HG02840 (cell line): ENCODE measurements around the gene OSBPL1A.
"Not testable (repeated sequence)": the region's sequence is repeated elsewhere in the genome, so short reads cannot be mapped to it uniquely, and the experiment has no call there.

Source experiments
- ATAC-seq: cut with Tn5 transposase; IDR thresholded peaks from one replicate; pipeline ENCODE4 v1.9.1; 2021; ENCODE audit warnings: mild to moderate bottlenecking, moderate library complexity, moderate number of reproducible peaks; ENCODE audit not compliant: unreplicated experiment, low FRiP score

OSBPL1A gene

GRCh38 chr18:24189664-24190346, 207.8 kb downstream of the OSBPL1A start:
- no peak for ATAC-seq

DNA sequence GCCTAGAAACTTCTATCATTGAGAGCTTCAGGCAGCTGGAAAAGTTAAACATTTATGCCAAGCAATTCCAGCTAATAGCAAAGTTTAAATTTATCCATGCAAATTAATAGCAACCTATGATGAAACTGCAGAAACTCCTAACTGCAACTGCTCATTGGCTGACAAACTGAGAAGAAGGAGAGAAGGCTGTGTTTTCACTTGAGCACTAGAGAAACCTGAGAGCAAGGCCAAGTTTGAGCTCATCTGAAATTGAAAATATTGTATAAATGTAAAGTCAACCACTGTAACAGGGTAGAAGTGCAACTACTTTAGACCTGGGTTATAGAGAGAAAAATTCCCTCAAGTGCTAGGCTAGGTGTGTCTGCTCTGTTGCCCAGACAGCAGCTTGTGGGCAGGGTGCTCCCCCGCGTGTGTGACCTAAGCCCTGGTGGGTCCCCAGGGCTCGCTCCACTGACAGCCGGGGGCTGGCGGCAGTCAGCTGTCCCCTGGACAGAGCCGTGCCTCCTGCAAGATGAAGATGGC, 208.6 kb downstream of the OSBPL1A start:
- ATAC-seq: peak; percentile 53

DNA sequence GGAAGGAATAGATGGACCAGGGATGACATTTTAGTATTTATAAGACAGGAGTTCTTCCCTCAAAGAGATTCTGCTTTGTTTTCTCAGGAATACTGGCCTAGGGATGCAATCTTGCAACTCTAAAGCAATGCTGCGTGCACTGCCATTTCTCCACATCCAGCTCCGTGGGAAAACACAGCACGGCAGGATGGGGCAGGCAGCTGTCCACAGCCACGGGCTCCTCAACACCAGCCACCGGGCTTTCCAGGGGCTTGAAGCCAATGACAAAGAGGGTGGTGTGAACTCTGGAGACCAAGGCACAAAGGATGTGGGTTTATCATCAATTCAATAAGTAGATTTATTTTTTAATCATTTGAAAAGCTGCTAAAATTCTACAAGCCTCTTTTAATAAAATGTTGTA, 209.5 kb downstream of the OSBPL1A start:
- no peak for ATAC-seq

DNA sequence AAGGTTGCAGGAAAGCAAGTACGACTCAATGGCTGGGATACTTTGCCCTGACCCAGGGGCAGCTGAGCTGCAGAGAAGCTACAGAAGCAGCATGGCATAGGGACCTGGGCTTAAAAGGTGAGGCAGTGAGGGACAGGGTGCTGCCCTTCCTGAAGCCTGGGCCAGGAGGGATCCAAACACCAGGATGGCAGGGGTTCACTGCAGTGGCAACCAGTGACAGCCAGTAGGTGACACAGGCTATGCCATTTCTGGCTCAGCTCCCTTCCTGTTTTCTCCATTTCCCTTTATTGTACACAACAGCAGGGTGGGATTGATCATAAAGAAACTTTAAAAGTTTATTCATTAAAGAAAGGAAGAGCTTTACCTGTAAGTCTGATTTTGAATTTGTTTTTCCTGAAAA, 209.9 kb downstream of the OSBPL1A start:
- no peak for ATAC-seq

DNA sequence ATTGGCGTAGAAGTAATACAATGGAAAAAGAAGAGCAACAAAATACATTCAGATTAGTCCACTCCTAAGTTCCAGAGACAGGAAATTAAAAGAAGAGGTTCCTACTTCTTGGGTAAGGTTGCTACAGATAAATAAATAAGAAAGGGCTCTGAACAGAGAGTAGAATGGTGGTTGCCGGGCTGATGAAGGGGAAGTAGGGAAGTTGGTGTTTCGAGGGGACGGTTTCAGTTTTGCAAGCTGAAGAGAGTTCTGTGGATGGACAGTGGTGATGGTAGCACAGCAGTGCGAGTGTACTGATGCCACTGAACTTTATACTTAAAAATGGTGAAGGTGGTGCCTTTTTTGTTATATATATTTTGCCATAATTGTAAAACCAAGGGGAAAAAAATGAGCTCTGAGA, 210.6 kb downstream of the OSBPL1A start:
- peak; percentile 62 for ATAC-seq

DNA sequence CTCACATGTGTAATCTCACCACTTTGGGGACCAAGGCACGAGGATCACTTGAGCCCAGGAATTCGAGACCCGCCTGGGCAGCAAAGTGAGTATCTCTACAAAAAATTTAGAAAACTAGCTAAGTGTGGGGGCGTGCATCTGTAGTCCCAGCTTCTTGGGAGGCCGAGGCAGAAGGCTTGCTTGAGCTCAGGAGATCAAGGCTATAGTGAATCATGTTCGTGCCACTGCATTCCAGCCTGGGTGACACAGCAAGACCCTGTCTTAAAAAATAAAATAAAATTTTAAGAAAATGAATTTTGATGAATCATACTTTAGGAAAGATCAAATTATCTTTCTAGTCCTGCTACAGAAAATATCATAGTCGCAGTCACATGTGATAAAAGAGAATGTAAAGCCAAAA, 211.8 kb downstream of the OSBPL1A start:
- ATAC-seq: no peak

GRCh38 chr18:24181806-24182205, 215.8 kb downstream of the OSBPL1A start:
- no peak for ATAC-seq

DNA sequence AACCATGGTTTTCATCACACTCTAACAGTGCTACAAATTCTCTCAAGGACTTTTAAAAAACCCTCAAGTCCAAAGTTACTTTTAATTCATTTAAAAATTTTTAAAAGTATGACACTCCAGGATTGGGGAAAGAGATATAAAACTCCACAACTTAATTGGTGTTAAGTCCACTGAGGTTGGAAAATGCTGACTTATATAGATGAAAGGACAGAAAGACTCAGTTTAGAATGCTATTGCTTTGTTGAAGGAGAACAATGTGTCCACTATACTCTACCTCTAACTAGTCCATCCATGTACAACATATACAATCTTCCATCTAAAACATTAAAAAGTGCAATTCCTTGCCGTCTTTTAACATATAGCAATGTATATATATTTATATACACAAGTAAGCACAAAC, 217.6 kb downstream of the OSBPL1A start:
- ATAC-seq: no peak

DNA sequence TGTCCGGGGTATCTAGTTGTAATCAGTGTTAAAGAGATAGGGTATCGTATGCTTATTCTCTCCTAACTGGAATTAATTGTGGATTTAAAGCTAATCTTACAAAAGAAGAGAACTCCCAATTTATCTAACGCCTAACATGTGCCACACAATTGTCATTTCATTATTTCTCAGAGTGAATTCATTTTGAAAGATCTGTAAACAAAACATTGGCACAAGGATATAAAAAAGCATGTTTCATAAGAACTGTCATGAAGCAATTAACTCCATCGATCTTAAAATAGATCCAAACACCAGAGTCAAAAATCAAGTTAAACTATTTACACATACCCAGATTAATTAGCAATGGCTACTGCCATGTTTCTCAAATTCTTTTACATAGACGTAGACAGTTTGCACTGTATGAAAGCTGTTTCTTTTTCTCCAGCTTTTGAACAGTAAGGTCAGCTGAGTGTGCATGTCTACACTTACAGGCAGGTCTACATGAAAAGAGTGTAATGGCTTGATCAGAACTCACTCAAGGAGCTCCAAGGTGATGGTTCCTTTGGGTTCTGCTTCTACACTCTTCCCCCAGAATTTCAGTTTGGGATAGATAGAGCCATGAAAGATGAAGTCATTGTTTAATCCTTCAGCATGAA, 220.0 kb downstream of the OSBPL1A start:
- ATAC-seq: no peak

GRCh38 chr18:24176727-24177416, 220.8 kb downstream of the OSBPL1A start:
- peak; percentile 65 for ATAC-seq

DNA sequence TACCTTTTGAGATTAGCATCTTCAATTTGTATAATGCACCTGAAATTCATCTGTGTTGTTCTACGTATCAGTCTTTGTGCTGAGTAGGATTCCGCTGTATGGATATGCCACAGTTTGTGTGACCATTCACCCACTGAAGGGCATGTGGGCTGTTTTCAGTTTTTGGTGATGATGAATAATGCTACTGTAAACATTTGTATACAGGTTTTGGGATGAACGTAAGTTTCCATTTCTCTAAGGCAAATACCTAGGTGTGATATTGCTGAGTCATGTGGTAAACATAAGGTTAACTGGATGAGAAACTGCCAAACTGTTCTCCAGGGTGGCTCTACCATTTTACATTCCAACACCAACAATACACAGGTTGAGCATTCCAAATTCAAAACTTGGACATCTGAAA, 223.6 kb downstream of the OSBPL1A start:
- ATAC-seq: no peak

DNA sequence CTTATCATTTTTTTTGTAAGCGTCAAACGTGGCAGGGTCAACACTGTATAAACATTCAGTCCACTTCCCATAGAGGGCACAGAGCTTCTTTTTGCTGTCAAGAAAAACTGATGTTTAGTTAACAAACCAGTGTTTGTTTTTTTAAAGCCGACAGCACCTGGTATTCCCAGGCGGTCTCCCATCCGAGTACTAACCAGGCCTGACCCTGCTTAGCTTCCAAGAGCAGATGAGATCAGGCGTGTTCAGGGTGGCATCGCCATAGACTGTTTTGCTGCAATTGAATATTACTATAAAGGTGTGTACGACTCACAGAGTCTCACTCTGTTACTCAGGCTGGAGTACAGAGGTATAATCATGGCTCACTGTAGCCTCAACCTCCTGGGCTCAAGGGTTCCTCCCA, 227.3 kb downstream of the OSBPL1A start:
- ATAC-seq: no peak

DNA sequence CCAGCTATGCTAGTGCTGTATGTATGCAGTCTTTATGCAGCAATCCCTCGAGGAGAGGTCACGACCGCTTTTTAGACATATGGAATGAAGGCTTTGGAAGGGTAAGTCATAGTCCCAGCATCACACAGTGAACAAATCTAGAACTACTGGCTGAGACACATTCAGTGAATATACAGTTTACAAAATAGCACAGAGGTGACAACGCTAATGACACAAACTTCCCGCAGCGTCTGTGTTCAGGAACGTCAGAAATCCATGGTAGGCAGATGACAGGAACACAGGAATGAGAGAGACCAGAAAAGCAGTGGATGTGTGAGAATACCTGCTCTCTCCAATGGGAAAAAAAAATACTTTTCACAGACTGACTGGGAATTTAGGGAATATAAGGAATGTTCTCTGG, 229.1 kb downstream of the OSBPL1A start:
- ATAC-seq: no peak

DNA sequence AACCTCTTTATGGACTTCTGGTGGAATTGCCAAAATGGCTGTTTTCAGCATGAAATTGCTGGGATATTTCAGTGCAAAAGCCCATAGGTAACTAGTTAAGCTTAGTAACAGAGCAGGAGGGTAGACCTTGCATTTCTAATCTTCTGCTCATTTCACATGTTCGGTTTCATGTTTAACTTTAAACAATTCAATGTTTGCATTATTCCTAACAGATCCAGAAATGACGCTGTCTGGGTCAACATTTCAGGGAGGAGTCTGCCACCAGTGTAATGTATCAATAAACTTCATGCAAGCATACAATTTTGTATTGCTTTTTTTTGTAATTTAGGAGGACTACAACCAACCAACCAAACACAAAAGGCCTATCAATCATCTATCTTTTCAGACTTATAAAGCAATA, 236.3 kb downstream of the OSBPL1A start:
- ATAC-seq: no peak

DNA sequence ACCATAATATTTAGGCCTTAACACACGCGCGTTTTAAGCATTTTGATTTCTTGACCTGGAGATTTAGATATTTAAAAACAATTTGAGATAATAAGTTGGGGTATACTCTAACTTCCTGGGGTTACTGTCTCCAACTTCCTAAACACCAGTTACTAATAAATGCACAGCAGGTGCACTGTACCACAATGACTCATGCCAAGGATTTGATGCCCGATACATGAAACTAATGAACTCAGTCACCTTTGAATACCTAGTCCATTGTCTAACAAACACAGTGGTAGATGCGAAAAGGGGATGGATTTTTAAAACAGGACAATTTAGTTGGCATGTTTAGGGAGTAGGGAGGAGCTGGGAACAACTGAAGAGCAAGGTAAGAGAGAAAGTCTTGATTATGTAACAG, 237.5 kb downstream of the OSBPL1A start:
- ATAC-seq: no peak

DNA sequence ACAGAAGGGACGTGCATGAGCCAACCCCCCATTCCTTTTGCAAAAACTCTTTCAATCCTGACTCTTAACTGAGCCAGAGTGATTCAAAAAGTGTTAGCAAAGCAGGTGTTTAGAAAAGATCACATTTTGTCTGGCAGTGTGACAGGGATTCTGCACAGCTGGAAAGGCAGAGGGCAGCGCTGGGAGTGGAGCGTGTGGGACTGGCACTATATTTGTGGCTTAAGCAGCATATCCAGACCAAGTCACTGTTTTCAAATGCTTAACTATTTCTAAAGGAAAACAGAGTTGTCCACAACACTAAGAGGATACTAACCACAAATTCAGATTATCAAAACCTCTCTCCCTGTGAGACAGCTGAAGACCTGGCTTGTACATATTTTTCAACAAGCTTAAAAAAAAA, 239.8 kb downstream of the OSBPL1A start:
- no peak for ATAC-seq

GRCh38 chr18:24153397-24153796, 244.2 kb downstream of the OSBPL1A start:
- ATAC-seq: no peak

GRCh38 chr18:24149591-24149990, 248.0 kb downstream of the OSBPL1A start:
- not testable (repeated sequence) for ATAC-seq

- no peak for ATAC-seq
Measured at GRCh38 chr18:24142376-24142775, 255.2 kb downstream of the OSBPL1A start.

GRCh38 chr18:24140697-24141096, 256.9 kb downstream of the OSBPL1A start:
- ATAC-seq: no peak

DNA sequence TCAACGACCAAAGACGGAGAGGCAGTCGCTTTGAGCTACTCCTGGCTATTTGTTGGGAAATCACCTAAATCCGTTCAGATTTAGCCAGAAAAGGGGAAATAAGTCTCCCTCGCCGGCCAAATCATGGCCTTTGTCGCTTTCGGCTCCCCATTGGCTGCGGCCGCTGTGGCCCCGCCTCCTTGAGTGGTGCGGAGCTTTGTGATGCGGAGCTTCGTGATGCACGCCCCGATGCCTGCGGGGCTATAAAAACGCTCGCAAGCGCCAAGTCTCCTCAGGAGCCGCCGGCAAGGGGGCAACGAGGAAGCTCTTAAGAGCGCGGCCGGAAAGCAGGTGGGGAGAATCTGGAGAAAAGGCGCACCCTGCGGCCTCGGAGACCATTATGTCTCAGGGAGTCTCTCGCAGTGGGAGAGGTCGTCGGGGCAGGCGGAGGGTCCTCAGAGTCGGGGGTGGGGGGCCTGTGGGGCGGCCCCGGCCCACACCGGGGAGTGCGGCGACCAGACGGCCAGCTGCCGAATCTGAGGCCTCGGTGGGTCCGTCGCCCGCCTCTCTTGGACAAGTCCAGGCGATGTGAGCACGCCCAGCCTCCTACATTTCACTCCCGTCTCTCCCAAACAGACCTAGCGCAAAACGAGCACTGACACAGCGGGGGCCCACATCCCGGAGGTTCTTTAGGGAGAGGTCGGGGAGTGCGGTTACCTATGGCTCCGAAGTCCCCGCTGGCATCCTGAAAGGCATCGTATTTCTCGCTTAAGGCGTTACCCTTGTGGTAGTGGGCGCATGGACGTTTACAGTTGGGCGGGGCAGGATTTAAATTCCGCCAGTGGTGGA, 258.6 kb downstream of the OSBPL1A start, which contains the start of gene CABYR:
Gene CABYR (plus strand): TSS at position 274 of the 828 bp plus-strand sequence. CDS start 4,053 bp downstream, outside the sequence.
- ATAC-seq: no peak
